Measurements from ENCODE around the gene HELZ2. TPM values are rescaled to one million over a fixed set of nuclear protein-coding genes. Genes with fewer than 3 reads are reported as not detected.
"Not testable (repeated sequence)": the region's sequence is repeated elsewhere in the genome, so short reads cannot be mapped to it uniquely, and the experiment has no call there.

HELZ2 gene
- total RNA-seq, 1 donor from 2014 or later = 7.2 TPM

GRCh38 chr20:63578224-63579016, 4.4 kb upstream of the HELZ2 start:
- DNase-seq = no peak

GRCh38 chr20:63577317-63577894, 3.4 kb upstream of the HELZ2 start:
- DNase-seq = no peak

GRCh38 chr20:63576311-63576710, 2.3 kb upstream of the HELZ2 start:
- no peak for DNase-seq

- no peak for DNase-seq
Measured at GRCh38 chr20:63574829-63575743, 1.0 kb upstream of the HELZ2 start.

- no peak for DNase-seq
Measured at GRCh38 chr20:63573647-63574131, 350 bp downstream of the HELZ2 start.

GRCh38 chr20:63572788-63573646, 1.0 kb downstream of the HELZ2 start:
- DNase-seq = no peak

- DNase-seq = no peak
Measured at GRCh38 chr20:63572071-63572787, 1.8 kb downstream of the HELZ2 start.

GRCh38 chr20:63571087-63571478, 3.0 kb downstream of the HELZ2 start:
- not testable (repeated sequence) for DNase-seq

GRCh38 chr20:63570281-63571086, 3.6 kb downstream of the HELZ2 start:
- no peak for DNase-seq

- no peak for DNase-seq
Measured at GRCh38 chr20:63568986-63569949, 4.8 kb downstream of the HELZ2 start.

- DNase-seq = no peak
Measured at GRCh38 chr20:63568170-63568981, 5.7 kb downstream of the HELZ2 start.

- no peak for DNase-seq
Measured at GRCh38 chr20:63567386-63568169, 6.5 kb downstream of the HELZ2 start.

GRCh38 chr20:63567136-63567385, 7.0 kb downstream of the HELZ2 start:
- DNase-seq = no peak

GRCh38 chr20:63566395-63567135, 7.5 kb downstream of the HELZ2 start:
- no peak for DNase-seq

- DNase-seq = no peak
Measured at GRCh38 chr20:63565699-63566335, 8.2 kb downstream of the HELZ2 start.

GRCh38 chr20:63565021-63565698, 8.9 kb downstream of the HELZ2 start:
- no peak for DNase-seq
